GM18499 (cell line): Measurements from ENCODE around the gene ARRB2.

Experiments
- ATAC-seq: cut with Tn5 transposase; IDR thresholded peaks from one replicate; pipeline ENCODE4 v1.9.1; 2021; ENCODE audit warnings: moderate number of reproducible peaks; ENCODE audit not compliant: insufficient read depth, unreplicated experiment

ARRB2 gene

DNA sequence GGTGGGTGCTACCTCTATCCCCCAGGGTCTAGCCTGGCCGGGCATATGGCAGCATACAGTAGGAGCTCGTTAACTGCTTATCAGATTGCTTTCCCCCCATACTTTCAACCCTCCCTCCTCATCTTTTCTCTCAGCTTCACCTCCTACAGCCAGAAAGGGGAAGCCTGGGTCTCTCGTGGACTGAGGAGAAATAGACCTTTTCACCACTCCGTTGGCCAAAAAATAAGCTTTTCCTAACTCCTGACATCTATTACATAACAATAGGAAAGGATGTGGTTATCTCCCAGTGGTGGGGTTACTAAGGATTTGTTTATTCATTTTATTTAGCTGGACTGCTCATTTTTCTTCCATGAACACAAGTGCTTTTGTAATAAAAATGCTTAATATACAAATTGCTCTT, 38.3 kb downstream of the ARRB2 start:
- ATAC-seq, result no peak

DNA sequence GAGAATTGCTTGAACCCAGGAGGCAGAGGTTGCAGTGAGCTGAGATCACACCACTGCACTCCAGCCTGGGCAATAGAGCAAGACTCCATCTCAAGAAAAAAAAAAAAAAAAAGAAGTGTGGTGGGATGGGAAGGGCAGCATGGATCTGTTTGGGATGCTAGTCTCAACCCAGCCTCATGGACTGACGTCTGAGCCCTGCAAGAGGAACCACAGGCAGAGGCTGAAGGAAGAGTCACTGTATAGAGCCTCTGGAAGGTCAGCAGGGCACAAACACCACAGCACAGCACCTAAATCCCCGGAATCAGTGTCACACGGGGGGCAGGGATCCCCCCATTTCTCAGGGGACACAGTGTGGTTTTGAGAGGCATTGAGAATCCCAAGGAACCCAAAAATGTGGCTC, 40.2 kb downstream of the ARRB2 start:
- no peak for ATAC-seq

DNA sequence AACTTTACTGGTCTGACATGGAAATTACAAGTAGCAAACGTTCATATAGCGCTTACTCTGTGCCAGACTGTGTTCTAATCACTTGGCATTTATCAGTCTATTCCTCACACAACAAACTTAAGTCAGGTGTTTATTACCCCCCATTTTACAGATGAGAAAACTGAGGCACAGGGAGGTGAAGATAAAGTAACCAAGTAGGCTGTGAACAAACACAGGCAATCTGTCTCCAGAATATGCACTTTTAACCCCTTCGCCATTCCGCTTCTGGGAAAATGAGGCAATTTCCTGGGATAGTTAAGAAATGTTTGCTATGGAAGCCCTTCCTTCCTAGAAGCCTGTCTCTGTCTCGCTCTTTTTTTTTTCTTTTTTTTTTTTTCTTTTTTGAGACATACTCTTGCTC, 41.5 kb downstream of the ARRB2 start:
- ATAC-seq, result no peak

DNA sequence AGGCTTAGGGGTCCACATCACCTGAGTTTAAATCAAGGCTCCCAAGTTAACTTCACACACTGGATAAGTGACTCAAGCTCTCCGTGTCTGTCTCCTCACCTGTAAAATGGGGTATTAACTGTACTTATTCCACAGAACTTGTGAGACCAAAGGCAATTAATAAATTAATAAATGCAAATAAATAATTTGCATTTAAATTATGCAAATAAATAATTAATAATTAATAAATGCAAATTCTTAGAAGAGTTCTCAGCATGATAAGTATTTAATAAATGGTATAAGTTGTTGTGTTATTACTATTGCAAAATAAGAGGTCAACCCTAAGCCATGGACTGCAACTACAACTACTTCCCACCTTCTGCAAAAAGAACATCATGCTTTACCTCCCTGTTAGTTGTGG, 43.0 kb downstream of the ARRB2 start:
- ATAC-seq, result no peak

DNA sequence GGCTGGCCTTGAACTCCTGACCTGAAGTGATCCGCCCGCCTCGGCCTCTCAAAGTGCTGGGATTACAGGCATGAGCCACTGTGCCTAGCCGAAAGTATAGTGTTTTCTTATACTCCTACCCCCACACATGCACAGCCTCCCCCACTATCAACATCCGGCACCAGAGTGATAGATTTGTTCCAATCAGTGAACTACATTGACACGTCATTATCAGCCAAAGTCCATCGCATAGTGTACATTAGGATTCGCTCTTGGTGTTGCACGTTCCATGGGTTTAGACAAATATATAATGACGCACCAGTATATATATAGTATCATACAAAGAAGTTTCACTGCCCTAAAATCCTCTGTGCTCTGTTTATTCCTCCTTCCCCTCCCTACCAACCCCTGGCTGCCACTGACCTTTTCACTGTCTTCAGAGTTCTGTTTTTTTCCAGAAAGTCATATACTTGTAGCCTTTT, 49.4 kb downstream of the ARRB2 start:
- no peak for ATAC-seq

DNA sequence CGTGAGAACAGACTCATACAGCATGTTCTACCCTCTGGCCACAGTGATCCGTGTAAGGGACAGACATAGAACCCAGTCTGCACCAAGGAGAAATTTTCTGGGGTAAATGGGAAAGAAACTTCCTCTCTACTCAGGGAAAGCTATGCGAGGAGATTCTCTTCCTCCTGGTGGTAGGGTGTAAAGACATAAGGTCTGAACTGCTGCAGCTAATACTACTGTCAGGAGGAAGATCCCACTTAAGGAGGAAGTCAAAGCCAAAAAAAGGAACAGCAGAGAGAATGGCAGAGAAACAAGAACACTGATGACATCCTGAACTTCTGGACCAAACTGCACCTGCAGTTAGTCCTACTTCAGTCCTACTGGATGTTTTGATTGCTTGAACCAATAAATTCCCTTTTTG, 54.2 kb downstream of the ARRB2 start:
- no peak for ATAC-seq

DNA sequence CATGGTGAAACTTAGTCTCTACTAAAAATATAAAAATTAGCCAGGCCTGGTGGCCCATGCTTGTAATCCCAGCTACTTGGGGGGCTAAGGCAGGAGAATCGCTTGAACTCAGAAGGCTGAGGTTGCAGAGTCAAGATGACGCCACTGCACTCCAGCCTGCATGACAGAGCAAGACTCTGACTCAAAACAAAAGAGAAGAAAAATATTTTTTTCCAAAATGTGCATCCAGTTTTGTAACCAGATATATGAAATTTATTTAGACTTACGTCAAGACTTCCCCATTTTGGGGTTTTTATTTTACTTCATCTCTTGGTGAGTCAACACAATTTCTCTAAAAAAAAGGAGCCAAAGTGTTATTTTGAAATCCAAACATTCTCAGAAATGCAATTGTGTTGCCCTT, 55.8 kb downstream of the ARRB2 start:
- ATAC-seq, result no peak

DNA sequence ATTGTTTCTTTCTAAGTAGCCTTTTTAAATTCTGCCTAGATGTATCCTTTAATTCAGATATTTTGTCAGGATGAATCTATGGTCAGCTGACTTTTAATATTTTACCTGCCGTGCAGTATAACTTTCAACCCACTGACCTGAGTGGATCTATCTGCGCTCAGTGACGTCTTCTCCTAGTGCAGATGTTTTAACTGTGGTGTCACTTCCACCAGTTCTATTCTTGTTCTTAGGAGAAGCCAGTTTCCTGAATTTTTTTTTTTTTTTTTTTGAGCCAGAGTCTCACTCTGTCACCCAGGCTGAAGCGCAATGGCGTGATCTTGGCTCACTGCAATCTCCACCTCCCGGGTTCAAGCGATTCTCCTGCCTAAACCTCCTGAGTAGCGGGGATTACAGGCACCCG, 56.3 kb downstream of the ARRB2 start:
- no peak for ATAC-seq

DNA sequence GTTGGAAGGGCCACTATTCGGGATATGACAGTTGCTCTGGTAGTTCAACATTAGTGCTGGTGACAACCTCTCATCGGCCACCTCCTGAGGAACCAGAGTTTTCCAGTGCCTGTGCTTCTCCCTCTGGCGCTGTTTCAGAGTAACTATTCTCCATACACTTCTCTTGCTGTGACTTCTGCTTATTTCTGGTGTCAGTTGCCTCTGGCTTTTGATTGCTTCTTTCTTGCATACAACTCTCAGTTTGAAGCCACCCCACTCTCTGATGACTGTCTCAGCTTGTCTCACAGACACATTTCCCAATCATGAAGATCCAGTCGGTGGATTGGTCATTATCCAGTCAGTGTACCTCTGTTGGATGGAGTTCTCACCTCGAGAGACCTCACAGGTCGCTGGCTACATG, 57.9 kb downstream of the ARRB2 start:
- ATAC-seq, result no peak

DNA sequence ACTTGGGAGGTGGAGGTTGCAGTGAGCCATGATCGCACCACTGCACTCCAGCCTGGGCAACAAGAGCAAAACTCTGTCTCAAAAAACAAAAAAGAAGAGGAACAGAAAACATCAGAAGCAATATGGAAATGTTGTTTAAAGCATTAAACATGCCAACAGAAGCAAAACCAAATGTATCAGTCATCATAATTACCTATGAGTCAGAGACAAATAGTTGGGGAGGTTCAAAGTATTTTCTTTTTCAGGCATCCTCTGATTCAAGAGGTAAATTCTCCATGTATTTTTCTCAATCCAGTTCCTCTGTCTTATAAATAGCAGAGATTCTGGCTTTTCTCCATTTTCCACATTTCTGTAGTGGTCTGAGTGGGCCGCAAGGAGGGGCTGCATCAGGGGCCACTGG, 59.2 kb downstream of the ARRB2 start:
- no peak for ATAC-seq
